ENCODE measurements around the gene GJB1.
A peak's percentile ranks its signal among the peaks of the same experiment; 100 is the strongest.

GJB1 gene

GRCh38 chrX:71181558-71181909 lies 41.5 kb upstream of the GJB1 start:
- POLR2A ChIA-PET = interaction anchor here (0.7 to 1.5 kb wide), 2 partner anchors 9 to 105 kb away, joined by 4 to 5 read pairs; no protein-coding TSS in a partner anchor
- TF ChIP-seq CTCF (IDR thresholded peaks at IDR 0.05; ENCODE audit: control extremely low read depth, extremely low read depth, low read depth, missing control alignments) = no peak
- DNase-seq (ENCODE audit: extremely low spot score) = no peak
- CTCF ChIA-PET = interaction anchor here (1.6 to 3.0 kb wide), 6 partner anchors 10 to 211 kb away, joined by 4 to 13 read pairs (median 6); no protein-coding TSS in a partner anchor

DNA sequence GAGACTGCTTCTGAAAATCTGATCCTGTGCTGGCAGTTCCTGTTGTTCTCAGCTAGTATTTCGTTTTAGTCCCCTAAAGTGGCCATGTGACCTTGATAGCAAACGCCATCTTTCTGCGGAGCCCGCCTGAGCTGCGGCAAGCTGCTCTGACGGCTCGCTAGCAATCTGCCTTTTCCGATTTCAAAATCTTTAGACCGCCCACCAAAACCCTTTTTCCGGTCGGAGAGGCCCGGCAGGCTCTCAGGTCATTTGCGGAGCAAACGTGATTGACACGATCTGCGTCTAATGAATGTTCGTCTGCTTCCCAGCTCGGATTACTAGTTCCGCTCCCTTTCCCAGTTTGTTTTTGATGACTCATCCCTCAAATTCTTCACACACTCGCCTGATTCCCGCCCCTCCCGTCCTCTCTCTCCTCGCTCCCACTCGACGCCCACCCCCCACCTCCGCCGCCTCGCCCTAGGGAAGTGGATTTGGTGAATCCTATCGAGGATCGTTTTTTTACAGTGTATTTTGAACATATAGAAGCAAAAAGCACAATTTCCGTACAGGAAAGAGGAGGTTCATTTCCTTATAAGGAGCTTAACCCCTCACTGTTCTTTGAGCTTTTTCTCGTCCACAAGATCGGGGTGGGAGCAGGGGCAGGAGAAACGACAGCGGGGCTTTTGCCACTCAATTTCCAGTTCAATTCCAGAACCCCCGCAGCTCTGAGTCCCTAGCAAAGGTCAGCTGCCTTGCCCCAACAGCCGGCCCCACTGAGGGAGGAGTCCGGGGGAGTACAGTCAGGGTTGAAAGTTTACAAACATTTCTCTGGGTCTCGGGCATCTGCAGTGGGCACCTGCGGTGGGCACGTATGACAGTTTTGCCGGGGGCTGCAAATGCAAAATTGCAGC lies 40.9 kb upstream of the GJB1 start:
- ChIA-PET POLR2A (interaction anchor here (0.7 to 1.5 kb wide), 3 partner anchors 9 to 750 kb away, joined by 4 to 5 read pairs (median 4); no protein-coding TSS in a partner anchor), CTCF (interaction anchor here (1.6 to 3.0 kb wide), 6 partner anchors 9 to 211 kb away, joined by 4 to 13 read pairs (median 6); no protein-coding TSS in a partner anchor)
- TF ChIP-seq CTCF (IDR thresholded peaks at IDR 0.05; ENCODE audit: control extremely low read depth, extremely low read depth, low read depth, missing control alignments) = no peak
- peak; percentile 76 for DNase-seq (ENCODE audit: extremely low spot score)

GRCh38 chrX:71182871-71183270 lies 40.2 kb upstream of the GJB1 start:
- no peak for TF ChIP-seq CTCF (IDR thresholded peaks at IDR 0.05; ENCODE audit: control extremely low read depth, extremely low read depth, low read depth, missing control alignments)
- no peak for DNase-seq (ENCODE audit: extremely low spot score)
- CTCF ChIA-PET = interaction anchor here (1.5 to 2.2 kb wide), 6 partner anchors 8 to 212 kb away, joined by 3 to 9 read pairs (median 4); no protein-coding TSS in a partner anchor
- POLR2A ChIA-PET = interaction anchor here (1.5 kb wide), 1 partner anchor 103 kb away, joined by 4 read pairs; no protein-coding TSS in a partner anchor

GRCh38 chrX:71183341-71183740 lies 39.7 kb upstream of the GJB1 start:
- DNase-seq (ENCODE audit: extremely low spot score) = no peak
- no peak for TF ChIP-seq CTCF (IDR thresholded peaks at IDR 0.05; ENCODE audit: control extremely low read depth, extremely low read depth, low read depth, missing control alignments)
- ChIA-PET CTCF (interaction anchor here (1.5 to 2.2 kb wide), 5 partner anchors 8 to 213 kb away, joined by 3 to 9 read pairs (median 5); no protein-coding TSS in a partner anchor), POLR2A (no interaction called here)

DNA sequence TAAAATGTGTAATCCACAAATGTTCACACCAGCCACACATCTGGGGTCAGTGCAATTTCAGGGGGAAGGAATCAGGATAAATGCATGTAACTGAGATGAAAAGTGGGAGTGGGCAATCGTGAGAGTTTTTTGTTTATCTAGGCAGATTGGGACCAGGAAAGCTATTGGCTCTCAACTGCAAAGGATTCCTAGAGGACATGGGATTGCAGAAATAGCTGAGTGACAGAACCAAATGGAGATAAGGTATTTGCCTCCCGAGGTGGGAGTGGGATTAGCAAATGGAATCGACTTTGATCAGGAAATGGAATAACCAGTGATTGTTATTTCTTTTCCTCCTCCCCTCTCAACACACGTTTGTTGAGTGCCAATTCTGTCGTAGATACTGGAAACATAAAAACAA lies 38.9 kb upstream of the GJB1 start:
- POLR2A ChIA-PET = no interaction called here
- no peak for TF ChIP-seq CTCF (IDR thresholded peaks at IDR 0.05; ENCODE audit: control extremely low read depth, extremely low read depth, low read depth, missing control alignments)
- CTCF ChIA-PET = interaction anchor here (1.0 to 1.5 kb wide), 2 partner anchors 13 to 213 kb away, joined by 3 read pairs; no protein-coding TSS in a partner anchor
- DNase-seq (ENCODE audit: extremely low spot score) = no peak

DNA sequence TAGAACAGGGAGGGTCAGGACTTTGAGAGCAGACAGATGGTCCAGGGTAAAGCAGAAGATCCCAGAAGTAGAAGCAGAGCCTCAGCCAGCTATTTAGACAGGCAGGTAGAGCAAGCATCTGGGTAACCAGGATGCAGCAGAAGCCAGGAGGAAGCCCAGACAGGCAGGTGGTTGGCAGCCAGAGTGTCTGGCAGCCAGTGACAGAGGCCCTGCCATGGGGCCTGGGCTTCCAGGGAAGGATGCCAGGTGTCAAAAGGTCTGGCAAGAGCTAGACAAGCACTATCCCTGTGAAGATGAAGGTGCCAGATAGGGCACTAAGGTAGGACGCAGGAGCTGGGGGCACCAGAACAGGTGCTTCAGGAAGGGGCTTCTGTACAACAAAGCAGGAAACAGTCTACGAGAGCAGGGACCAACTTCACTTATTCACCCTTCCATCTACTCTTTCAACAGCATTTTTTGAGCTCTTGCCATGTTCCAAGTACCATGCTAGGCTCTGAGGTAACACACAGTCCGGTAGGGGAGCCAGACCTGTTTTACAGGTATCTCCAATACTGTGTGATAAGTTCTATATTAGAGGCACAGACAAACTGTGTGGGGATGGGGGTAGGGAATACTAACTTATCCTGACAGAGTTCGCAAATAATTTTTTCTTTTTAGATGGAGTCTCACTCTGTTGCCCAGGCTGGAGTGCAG lies 38.1 kb upstream of the GJB1 start:
- ChIA-PET POLR2A (no interaction called here), CTCF (no interaction called here)
- no peak for TF ChIP-seq CTCF (IDR thresholded peaks at IDR 0.05; ENCODE audit: control extremely low read depth, extremely low read depth, low read depth, missing control alignments)
- no peak for DNase-seq (ENCODE audit: extremely low spot score)
